SHP77 treated with DMSO at 0.1 percent for 48 hours (cell line): ENCODE data around the gene KRTAP4-7.
"Not testable (repeated sequence)": the region's sequence is repeated elsewhere in the genome, so short reads cannot be mapped to it uniquely, and the experiment has no call there.

Source experiments
- DNase-seq: peaks from one replicate; lab custom pipeline; 2025; lab: John Stamatoyannopoulos, UW

Gene KRTAP4-7

GRCh38 chr17:41108728-41109386 lies 24.9 kb downstream of the KRTAP4-7 start:
- not testable (repeated sequence) for DNase-seq

DNA sequence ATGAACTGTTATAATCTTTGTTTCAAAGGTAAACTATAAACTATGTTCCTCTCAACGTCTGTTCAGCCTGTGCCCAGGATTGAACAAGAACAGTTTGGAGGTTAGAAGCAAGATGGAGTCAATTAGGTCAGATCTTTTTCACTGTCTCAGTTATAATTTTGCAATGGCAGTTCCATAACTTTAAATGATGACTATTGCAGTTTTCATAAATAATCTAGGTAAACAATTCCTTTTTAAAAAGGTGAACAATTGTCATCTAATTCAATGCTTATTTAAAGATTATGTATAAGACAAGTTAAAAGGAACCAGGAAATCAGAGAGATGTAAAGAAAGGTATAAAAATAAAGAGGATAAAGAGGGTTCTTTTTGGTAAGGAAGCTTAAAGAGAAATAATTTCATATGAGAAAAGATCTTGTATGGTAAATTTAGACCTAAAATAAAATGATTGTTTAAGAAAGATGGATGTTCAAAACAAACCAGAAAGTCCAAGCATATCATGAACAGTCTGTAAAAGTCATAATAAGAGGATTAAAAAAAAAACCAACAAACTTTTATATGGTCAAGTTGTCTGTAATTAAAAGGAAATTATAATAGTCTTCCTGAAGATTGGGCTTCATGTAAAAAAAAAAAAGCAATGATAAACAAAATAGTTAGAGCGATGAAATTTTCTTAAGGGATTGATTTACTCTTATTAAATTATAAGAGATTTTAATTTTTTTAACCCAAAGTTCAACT lies 27.4 kb downstream of the KRTAP4-7 start:
- DNase-seq = no peak

GRCh38 chr17:41116297-41116696 lies 32.3 kb downstream of the KRTAP4-7 start:
- no peak for DNase-seq

- DNase-seq = not testable (repeated sequence)
Observed at GRCh38 chr17:41117846-41118386, 34.0 kb downstream of the KRTAP4-7 start, which contains the start of gene KRTAP4-11. TSS of gene KRTAP4-11 (minus strand) at chr17:41118373. CDS start at chr17:41118315, 58 bp downstream.

DNA sequence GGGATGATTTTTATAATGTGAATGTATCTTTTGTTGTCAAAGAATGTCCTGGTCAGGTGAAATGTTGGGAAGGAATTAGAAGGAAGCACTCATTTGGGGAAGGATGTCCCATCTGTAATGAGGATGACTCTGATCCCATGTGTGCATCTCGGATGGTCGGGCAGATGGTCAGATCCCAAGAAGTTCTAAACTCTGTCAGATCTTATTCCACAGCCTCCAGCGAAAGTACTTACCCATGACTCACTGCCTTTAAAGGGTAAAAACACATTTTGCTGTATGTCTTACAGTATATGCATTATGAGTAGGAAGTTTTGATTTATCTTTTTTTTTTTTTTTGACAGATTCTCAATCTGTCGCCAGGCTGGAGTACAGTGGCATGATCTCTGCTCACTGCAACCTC lies 34.8 kb downstream of the KRTAP4-7 start:
- DNase-seq = no peak

DNA sequence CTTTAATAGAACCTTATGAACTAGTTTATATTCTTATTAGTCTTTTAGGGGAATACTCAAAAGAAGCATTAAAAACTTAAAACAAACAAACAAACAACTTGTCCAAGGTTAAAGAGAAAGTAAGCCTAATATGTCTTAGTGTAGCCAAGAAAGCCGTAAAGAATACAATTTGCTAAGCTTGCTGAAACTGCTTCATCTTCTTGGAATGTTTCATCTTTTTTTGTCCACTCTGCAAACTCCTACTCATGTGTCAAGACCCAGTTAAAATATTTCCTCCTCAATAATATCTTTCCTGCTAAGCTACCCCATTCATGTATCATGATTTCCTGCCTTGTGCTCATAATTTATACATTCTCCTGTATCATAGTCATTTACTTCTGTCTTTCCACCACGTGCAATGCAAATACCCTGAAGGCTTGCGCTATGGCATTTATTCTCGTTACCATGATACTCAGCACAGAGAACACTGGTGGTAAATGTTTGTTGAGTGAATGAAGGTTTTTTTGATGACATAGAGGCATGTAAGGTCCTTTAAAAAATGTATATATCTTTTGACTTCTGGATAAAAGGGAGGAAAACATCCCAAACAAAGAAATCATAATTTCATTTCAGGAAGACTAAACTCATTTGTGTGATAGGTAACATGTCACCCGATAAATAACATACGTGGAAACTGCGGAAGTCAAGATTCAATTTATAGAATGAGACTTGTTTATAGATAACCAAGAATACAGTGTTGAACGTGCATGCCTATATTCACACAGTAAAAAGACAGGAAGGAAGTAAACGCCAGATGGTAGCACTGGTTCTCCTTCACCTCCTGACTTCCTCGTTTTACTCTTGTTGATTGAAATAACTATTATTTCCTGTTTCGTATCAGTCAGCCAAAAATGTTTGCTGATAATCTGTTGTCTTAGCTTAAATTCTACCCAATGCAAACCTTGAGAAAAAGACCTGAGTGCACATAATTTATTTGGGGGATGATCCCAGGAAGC lies 36.0 kb downstream of the KRTAP4-7 start:
- not testable (repeated sequence) for DNase-seq

DNA sequence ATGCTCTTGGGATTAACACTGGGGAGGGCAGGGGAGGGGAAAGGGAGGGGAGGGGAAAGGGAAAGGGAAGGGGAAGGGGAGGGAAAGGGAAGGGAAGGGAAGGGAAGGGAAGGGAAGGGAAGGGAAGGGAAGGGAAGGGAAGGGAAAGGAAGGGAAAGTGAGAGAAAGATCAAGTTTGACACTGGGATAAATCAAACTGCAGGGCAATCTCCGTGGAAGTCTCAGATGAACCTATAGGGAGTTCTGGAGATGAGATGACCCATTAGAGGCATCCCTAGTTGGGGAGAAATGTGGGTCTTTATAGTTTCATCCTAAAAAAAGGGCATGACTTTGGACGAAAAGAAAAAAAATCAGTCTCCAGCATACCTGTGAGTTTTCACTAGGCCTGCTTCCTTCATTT lies 37.8 kb downstream of the KRTAP4-7 start:
- DNase-seq = no peak

- not testable (repeated sequence) for DNase-seq
Observed at GRCh38 chr17:41123292-41123990, 39.5 kb downstream of the KRTAP4-7 start.

- not testable (repeated sequence) for DNase-seq
Observed at GRCh38 chr17:41123991-41124371, 40.0 kb downstream of the KRTAP4-7 start, which contains the start of gene KRTAP4-12. TSS of gene KRTAP4-12 (minus strand) at chr17:41124182. CDS start at chr17:41124122, 60 bp downstream.

- no peak for DNase-seq
Observed at GRCh38 chr17:41125064-41125463, 41.1 kb downstream of the KRTAP4-7 start.

DNA sequence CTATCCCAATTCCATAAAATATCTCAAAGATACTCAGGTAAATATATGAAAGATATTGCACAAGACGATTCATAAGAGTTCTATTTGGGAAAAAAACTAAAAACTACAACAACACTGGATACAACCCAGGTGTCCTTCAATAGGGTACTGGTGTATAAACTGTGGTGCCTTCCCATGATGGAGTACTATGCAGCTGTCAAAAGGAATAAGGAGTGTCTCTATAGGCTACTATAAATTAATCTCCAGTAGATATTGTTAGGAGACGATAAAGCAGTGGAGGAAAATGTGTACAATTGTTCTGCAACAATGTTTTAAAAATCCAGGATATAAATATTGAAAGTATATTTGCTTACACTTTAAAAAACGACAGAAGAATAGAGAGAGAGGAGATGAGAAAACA lies 42.5 kb downstream of the KRTAP4-7 start:
- no peak for DNase-seq

GRCh38 chr17:41127371-41127770 lies 43.4 kb downstream of the KRTAP4-7 start:
- DNase-seq = no peak

- DNase-seq = no peak
Observed at GRCh38 chr17:41131979-41132378, 48.0 kb downstream of the KRTAP4-7 start.

- DNase-seq = no peak
Observed at GRCh38 chr17:41133880-41134735, 50.2 kb downstream of the KRTAP4-7 start.
